ENCODE measurements around the gene MAPK12. TPM values are rescaled to one million over a fixed set of nuclear protein-coding genes. Genes with fewer than 3 reads are reported as not detected.

Gene MAPK12
- polyA plus RNA-seq, 1 donor from 2014 or later, result 36.7 TPM

DNA sequence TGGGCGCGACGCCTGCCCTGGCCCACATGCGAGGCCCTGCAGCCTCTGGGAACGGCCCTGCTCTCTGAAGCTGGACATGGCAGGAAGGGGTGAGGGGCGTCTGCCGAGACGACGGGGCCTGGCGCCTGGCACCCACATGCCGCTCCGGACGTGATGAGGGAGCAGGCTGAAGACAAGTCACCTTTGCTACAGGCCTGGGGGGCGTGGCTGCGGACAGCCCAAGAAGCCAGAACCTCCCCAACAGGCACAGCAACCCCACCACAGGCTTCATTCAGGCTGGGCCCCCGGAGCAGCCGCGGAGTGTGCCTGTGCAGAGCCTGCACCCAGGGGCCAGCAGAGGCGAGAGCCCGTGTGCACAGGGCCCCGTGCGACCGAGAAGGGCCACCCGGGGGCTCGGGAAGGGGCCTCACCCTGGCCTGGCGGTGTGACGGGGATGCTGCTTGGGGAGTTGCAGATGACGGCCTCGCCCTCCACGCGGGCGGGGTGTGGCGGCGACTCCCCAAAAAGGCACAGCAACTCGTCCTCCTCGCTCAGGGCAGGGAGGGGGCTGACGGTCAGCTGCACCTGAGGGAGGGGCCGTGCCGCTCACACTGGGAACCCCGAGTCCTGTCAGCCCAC is 25.3 kb upstream of the MAPK12 start:
- Histone ChIP-seq H3K9me2 (ENCODE audit: insufficient read depth, low read length) (no peaks in the 10 kb centered on the region), H3K4me3 (ENCODE audit: low read length) (no peak overlapping the region), H2AFZ (ENCODE audit: low read depth, low read length) (no peak overlapping the region), H3F3A (ENCODE audit: insufficient read depth, low read length, poor library complexity, severe bottlenecking) (no peaks in the 10 kb centered on the region), H3K27ac (ENCODE audit: low read length) (no peak overlapping the region), H3K9ac (ENCODE audit: low read length) (no peak overlapping the region), H3K79me2 (replicated peaks; ENCODE audit: insufficient read depth, low read length) (peaks cover 5% of the 10 kb centered on the region), H3K4me2 (ENCODE audit: low read length) (no peak overlapping the region), H3K36me3 (ENCODE audit: insufficient read depth, low read length) (no peaks in the 10 kb centered on the region), H3K27me3 (ENCODE audit: insufficient read depth, low read depth, low read length) (no peaks in the 10 kb centered on the region), H3K9me3 (ENCODE audit: low read length) (no peaks in the 10 kb centered on the region), H4K20me1 (ENCODE audit: insufficient read depth) (no peaks in the 10 kb centered on the region)
- TF ChIP-seq EZH2 (IDR thresholded peaks at IDR 0.05; ENCODE audit: borderline replicate concordance, insufficient read depth, low read length, poor library complexity, severe bottlenecking), result no peak
- TF ChIP-seq SMC3 (conservative IDR thresholded peaks at IDR 0.05; ENCODE audit: poor library complexity), result no peak
- TF ChIP-seq TAF1 (IDR thresholded peaks at IDR 0.05; ENCODE audit: low read depth), result no peak
- no peak for TF ChIP-seq EP300 (conservative IDR thresholded peaks at IDR 0.05; ENCODE audit: poor library complexity, severe bottlenecking)
- TF ChIP-seq MXI1 (conservative IDR thresholded peaks at IDR 0.05; ENCODE audit: poor library complexity, severe bottlenecking), result no peak
- TF ChIP-seq, protein P1, sequence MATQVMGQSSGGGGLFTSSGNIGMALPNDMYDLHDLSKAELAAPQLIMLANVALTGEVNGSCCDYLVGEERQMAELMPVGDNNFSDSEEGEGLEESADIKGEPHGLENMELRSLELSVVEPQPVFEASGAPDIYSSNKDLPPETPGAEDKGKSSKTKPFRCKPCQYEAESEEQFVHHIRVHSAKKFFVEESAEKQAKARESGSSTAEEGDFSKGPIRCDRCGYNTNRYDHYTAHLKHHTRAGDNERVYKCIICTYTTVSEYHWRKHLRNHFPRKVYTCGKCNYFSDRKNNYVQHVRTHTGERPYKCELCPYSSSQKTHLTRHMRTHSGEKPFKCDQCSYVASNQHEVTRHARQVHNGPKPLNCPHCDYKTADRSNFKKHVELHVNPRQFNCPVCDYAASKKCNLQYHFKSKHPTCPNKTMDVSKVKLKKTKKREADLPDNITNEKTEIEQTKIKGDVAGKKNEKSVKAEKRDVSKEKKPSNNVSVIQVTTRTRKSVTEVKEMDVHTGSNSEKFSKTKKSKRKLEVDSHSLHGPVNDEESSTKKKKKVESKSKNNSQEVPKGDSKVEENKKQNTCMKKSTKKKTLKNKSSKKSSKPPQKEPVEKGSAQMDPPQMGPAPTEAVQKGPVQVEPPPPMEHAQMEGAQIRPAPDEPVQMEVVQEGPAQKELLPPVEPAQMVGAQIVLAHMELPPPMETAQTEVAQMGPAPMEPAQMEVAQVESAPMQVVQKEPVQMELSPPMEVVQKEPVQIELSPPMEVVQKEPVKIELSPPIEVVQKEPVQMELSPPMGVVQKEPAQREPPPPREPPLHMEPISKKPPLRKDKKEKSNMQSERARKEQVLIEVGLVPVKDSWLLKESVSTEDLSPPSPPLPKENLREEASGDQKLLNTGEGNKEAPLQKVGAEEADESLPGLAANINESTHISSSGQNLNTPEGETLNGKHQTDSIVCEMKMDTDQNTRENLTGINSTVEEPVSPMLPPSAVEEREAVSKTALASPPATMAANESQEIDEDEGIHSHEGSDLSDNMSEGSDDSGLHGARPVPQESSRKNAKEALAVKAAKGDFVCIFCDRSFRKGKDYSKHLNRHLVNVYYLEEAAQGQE (IDR thresholded peaks at IDR 0.05; ENCODE audit: borderline replicate concordance), result no peak
- TF ChIP-seq RAD21 (conservative IDR thresholded peaks at IDR 0.05), result no peak

DNA sequence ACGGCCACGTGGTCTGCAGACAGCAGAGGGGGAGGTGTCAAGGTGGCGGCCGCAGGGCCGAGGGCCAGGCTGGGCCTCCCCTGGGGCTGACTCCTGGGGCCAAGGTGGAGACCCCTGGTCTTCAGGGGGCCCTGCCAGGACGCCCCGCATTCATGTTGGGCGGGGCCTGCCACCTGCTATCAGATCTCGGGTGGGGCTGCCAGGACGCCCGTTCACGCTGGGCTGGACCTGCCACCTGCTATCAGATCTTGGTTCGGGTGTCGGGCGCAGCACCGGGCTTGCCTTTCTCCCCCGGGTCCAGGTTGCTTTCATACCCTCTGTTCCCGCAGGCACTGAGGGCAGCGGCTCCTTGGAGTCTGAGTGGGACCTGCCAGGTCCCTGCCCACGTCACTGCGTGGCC is 24.8 kb upstream of the MAPK12 start:
- no peaks in the 10 kb centered on the region for H4K20me1 ChIP-seq (ENCODE audit: insufficient read depth)
- H3F3A ChIP-seq (ENCODE audit: insufficient read depth, low read length, poor library complexity, severe bottlenecking), result no peaks in the 10 kb centered on the region
- no peak overlapping the region for H2AFZ ChIP-seq (ENCODE audit: low read depth, low read length)
- TF ChIP-seq EZH2 (IDR thresholded peaks at IDR 0.05; ENCODE audit: borderline replicate concordance, insufficient read depth, low read length, poor library complexity, severe bottlenecking) (no peak), MXI1 (conservative IDR thresholded peaks at IDR 0.05; ENCODE audit: poor library complexity, severe bottlenecking) (no peak), TAF1 (IDR thresholded peaks at IDR 0.05; ENCODE audit: low read depth) (no peak), RAD21 (conservative IDR thresholded peaks at IDR 0.05) (no peak), POLR2AphosphoS5 (IDR thresholded peaks at IDR 0.05) (no peak), EP300 (conservative IDR thresholded peaks at IDR 0.05; ENCODE audit: poor library complexity, severe bottlenecking) (no peak), SMC3 (conservative IDR thresholded peaks at IDR 0.05; ENCODE audit: poor library complexity) (no peak)
- TF ChIP-seq, protein P1 (IDR thresholded peaks at IDR 0.05; ENCODE audit: borderline replicate concordance), result no peak
- TF ChIP-seq, protein P2, sequence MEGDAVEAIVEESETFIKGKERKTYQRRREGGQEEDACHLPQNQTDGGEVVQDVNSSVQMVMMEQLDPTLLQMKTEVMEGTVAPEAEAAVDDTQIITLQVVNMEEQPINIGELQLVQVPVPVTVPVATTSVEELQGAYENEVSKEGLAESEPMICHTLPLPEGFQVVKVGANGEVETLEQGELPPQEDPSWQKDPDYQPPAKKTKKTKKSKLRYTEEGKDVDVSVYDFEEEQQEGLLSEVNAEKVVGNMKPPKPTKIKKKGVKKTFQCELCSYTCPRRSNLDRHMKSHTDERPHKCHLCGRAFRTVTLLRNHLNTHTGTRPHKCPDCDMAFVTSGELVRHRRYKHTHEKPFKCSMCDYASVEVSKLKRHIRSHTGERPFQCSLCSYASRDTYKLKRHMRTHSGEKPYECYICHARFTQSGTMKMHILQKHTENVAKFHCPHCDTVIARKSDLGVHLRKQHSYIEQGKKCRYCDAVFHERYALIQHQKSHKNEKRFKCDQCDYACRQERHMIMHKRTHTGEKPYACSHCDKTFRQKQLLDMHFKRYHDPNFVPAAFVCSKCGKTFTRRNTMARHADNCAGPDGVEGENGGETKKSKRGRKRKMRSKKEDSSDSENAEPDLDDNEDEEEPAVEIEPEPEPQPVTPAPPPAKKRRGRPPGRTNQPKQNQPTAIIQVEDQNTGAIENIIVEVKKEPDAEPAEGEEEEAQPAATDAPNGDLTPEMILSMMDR (IDR thresholded peaks at IDR 0.05; ENCODE audit: poor library complexity, severe bottlenecking), result no peak
- H3K4me2 ChIP-seq (ENCODE audit: low read length), result no peak overlapping the region
- H3K27me3 ChIP-seq (ENCODE audit: insufficient read depth, low read depth, low read length), result no peaks in the 10 kb centered on the region
- no peaks in the 10 kb centered on the region for H3K36me3 ChIP-seq (ENCODE audit: insufficient read depth, low read length)
- H3K9me3 ChIP-seq (ENCODE audit: low read length), result no peaks in the 10 kb centered on the region
- H3K79me2 ChIP-seq (replicated peaks; ENCODE audit: insufficient read depth, low read length), result peaks cover 5% of the 10 kb centered on the region
- no peak overlapping the region for H3K4me3 ChIP-seq (ENCODE audit: low read length)
- H3K9me2 ChIP-seq (ENCODE audit: insufficient read depth, low read length), result no peaks in the 10 kb centered on the region
- no peak overlapping the region for H3K9ac ChIP-seq (ENCODE audit: low read length)
- no peak overlapping the region for H3K27ac ChIP-seq (ENCODE audit: low read length)
